Smooth muscle cell (in vitro differentiated cells): ENCODE results near the gene EPHB4. TPM values are rescaled to one million over a fixed set of nuclear protein-coding genes. Genes with fewer than 3 reads are reported as not detected.
A peak's percentile ranks its signal among the peaks of the same experiment; 100 is the strongest.

Experiments used
- DNase-seq: peaks from one replicate; lab custom pipeline; 2025; ENCODE audit not compliant: unreplicated experiment; lab: John Stamatoyannopoulos, UW
- H2AFZ ChIP-seq: fragments of 200-600 bp; sonication (generic); 2 replicates; pipeline ENCODE4 v1.6.0; 2016; ENCODE audit warnings: antibody characterized with exemption, low read depth, mild to moderate bottlenecking
- H3F3A ChIP-seq: fragments of 200-600 bp; sonication (generic); 2 replicates; pipeline ENCODE4 v1.6.0; 2017; ENCODE audit warnings: antibody characterized with exemption, low read depth
- H3K27ac ChIP-seq: fragments of 200-600 bp; sonication (generic); 2 replicates; pipeline ENCODE4 v1.5.1; 2016; ENCODE audit warnings: low read depth, mild to moderate bottlenecking
- H3K27me3 ChIP-seq: fragments of 200-600 bp; sonication (generic); 2 replicates; pipeline ENCODE4 v1.6.1; 2016; ENCODE audit warnings: low read depth, mild to moderate bottlenecking
- H3K36me3 ChIP-seq: fragments of 200-600 bp; sonication (generic); 2 replicates; pipeline ENCODE4 v1.5.1; 2016; ENCODE audit warnings: low read depth
- H3K4me1 ChIP-seq: fragments of 200-600 bp; sonication (generic); 2 replicates; pipeline ENCODE4 v1.5.1; 2016; ENCODE audit warnings: low read depth
- H3K4me2 ChIP-seq: fragments of 200-600 bp; sonication (generic); 2 replicates; pipeline ENCODE4 v1.6.0; 2016; ENCODE audit warnings: mild to moderate bottlenecking
- H3K4me3 ChIP-seq: fragments of 200-600 bp; sonication (generic); 2 replicates; pipeline ENCODE4 v1.5.1; 2016; ENCODE audit warnings: mild to moderate bottlenecking
- H3K79me2 ChIP-seq: fragments of 200-600 bp; sonication (generic); 2 replicates; pipeline ENCODE4 v1.6.0; 2016; ENCODE audit warnings: low read depth, mild to moderate bottlenecking
- H3K9ac ChIP-seq: fragments of 200-600 bp; sonication (generic); 2 replicates; pipeline ENCODE4 v1.6.0; 2016; ENCODE audit warnings: low read depth
- H3K9me3 ChIP-seq: fragments of 200-600 bp; sonication (generic); replicated peaks from 2 replicates; pipeline ENCODE4 v1.5.1; 2016; ENCODE audit warnings: low read depth
- H4K20me1 ChIP-seq: fragments of 200-600 bp; sonication (generic); 2 replicates; pipeline ENCODE4 v1.6.0; 2016; ENCODE audit warnings: low read depth
- WGBS: methylation state at CpG from one replicate; pipeline ENCODE4 v1.1.7; 2016; ENCODE audit warnings: low lambda C conversion rate; 5-methylcytosine and 5-hydroxymethylcytosine counted together
- polyA plus RNA-seq: library from polyadenylated mRNA; unstranded; fragments of >200 nt; fragmentation: Nextera tagmentation; extraction: Ambion mirVana; gene quantifications from 2 replicates; pipeline ENCODE4 v1.2.1, GENCODE V29; 2016
- total RNA-seq: library from RNA; depleted of rRNA; stranded (reverse); fragments of >200 nt; gene quantifications from 2 replicates; pipeline ENCODE4 v1.2.3, GENCODE V29; 2014
- TF ChIP-seq, protein P1 (sequence below): fragments of 200-600 bp; sonication (generic); IDR thresholded peaks from 2 replicates; pipeline ENCODE4 v1.5.1; 2017; ENCODE audit warnings: borderline replicate concordance, mild to moderate bottlenecking, antibody characterized with exemption; ENCODE audit not compliant: insufficient read depth, poor library complexity, severe bottlenecking

The EPHB4 gene
- total and polyA plus RNA-seq, 2 experiments from 2014 or later = 49.4 to 50.5 TPM

DNA sequence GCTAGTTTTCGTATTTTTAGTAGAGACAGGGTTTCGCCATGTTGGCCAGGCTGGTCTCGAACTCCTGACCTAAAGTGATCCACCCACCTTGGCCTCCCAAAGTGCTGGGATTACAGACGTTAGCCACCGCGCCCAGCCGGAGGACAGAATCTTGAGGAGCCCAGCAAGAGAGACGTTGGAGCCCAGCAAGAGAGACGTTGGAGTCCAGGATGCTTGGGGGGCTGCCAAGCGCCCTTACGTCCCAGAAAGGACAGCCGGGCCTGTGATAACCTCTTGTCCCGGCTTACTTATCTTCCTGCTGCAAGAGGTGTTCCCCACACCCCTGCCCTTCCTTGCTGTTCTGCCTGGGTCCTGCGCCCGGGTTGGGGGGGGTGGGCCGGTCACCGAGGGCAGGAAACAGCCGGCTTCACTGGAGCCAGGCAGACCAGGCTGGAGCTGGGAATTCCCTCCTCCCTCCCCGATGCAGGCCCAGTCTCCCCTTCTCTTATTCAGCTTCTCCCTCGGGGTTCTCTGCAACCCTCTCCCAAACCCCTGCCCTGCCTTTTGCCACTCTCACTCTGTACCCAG lies 1.9 kb upstream of the EPHB4 start:
- H3K4me2 ChIP-seq = no peak overlapping the region
- TF ChIP-seq, protein P1, sequence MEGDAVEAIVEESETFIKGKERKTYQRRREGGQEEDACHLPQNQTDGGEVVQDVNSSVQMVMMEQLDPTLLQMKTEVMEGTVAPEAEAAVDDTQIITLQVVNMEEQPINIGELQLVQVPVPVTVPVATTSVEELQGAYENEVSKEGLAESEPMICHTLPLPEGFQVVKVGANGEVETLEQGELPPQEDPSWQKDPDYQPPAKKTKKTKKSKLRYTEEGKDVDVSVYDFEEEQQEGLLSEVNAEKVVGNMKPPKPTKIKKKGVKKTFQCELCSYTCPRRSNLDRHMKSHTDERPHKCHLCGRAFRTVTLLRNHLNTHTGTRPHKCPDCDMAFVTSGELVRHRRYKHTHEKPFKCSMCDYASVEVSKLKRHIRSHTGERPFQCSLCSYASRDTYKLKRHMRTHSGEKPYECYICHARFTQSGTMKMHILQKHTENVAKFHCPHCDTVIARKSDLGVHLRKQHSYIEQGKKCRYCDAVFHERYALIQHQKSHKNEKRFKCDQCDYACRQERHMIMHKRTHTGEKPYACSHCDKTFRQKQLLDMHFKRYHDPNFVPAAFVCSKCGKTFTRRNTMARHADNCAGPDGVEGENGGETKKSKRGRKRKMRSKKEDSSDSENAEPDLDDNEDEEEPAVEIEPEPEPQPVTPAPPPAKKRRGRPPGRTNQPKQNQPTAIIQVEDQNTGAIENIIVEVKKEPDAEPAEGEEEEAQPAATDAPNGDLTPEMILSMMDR = no peak

DNA sequence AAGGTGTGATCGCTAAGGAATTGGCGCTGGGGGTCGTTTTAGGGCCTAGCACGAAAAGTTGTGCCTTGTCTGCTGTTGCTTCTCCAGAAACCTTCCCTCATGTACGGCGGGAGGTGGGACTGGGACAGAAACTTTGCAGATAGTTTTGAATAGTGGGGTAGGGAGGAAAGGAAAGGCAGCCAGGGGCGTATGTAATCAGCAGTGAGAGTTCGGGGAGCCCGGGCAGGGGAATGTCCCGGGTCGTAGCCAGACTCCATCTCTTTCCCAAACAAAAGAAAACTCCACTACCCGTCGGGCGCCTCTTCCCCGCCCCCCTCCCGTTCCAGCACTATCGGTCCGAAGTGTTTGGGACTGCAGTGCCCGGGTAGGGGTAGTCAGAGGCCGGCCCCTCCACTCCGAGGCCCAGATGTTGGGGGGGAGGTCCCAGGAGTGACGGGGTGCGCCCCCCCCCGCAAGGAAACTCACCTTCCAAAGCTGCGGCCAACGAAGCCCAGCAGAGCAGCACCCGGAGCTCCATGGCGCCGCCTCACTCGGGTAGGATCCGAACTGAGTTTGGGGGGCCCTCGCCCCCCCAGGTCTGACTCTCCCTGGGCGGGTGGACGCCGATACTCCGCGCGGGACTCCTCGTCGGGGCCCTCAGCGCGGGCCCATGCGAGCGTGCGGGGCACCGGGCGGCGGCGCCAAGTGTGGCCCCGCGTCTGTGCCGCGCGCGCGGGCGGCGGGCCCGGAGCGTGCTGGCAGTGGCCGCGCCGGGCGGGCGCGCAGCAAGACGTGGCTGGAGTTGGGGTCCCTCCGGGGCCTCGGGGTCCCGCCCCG lies 601 bp downstream of the EPHB4 start:
- TF ChIP-seq, protein P1 = no peak
- peak; percentile 41 for DNase-seq
- H2AFZ ChIP-seq = peak overlapping the region; percentile 81
- peak overlapping the region; percentile 92 for H3K4me2 ChIP-seq
- peak overlapping the region; percentile 94 for H3K4me3 ChIP-seq
- peaks cover 45% of the 10 kb centered on the region for H4K20me1 ChIP-seq
- no peaks in the 10 kb centered on the region for H3K36me3 ChIP-seq
- peak overlapping the region; percentile 51 for H3K9ac ChIP-seq
- peaks cover 28% of the 10 kb centered on the region for H3K79me2 ChIP-seq
- no peak overlapping the region for H3K27ac ChIP-seq
- no peaks in the 10 kb centered on the region for H3F3A ChIP-seq
- H3K9me3 ChIP-seq = no peaks in the 10 kb centered on the region
- WGBS = under 1% methylated on average over 54 of the region's 71 CpGs
- H3K27me3 ChIP-seq = no peaks in the 10 kb centered on the region
- H3K4me1 ChIP-seq = peaks cover 4% of the 10 kb centered on the region

More for the DNA sequence above, 1.9 kb upstream of the EPHB4 start:
- Histone ChIP-seq H3F3A (no peaks in the 10 kb centered on the region), H3K9ac (no peak overlapping the region), H4K20me1 (peaks cover 24% of the 10 kb centered on the region), H2AFZ (no peak overlapping the region), H3K4me3 (no peak overlapping the region), H3K79me2 (peaks cover 21% of the 10 kb centered on the region), H3K36me3 (no peaks in the 10 kb centered on the region), H3K27ac (no peak overlapping the region), H3K27me3 (no peaks in the 10 kb centered on the region), H3K9me3 (no peaks in the 10 kb centered on the region), H3K4me1 (peaks cover 4% of the 10 kb centered on the region)
- no peak for DNase-seq
- 71% methylated on average over 20 of the region's 20 CpGs for WGBS

DNA sequence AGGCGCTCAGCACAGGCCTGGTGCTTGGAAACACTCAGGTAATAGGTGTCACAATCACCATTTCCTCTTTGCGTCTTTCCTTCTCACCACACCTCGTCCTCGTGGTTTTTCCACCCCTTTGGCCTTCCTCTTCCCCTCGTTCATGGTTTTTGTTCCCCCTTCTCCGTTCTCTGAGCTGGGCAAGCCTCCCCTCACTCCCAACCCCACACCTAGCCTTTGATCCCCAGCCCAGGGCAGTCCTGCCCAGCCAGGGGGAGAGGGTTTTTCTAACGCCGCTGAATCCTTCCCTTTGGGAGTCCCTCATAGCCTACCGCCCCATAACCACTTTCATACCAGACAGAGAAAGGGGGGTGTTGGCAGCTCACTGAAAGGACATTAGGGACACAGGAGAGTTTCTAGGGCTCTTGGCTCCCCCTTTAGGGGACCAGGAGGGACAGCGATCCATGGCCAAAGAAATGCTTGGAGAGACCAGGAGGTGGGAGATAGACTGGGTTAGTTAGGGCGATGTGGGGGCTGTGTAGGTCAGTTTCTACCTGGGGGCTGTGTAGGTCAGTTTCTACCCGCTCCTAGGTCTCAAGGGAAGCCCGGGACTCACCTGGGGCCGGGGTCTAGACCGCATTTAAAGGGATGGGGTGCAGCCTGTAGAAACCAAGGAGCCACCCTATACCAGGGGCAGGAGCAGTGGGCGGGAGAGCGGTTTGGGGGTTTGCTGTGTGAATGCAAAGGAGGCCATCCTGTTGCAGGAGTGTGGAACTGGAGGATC lies 1.4 kb downstream of the EPHB4 start:
- no peaks in the 10 kb centered on the region for H3F3A ChIP-seq
- H3K4me1 ChIP-seq = peaks cover 4% of the 10 kb centered on the region
- DNase-seq = no peak
- H3K27me3 ChIP-seq = no peaks in the 10 kb centered on the region
- H2AFZ ChIP-seq = no peak overlapping the region
- no peaks in the 10 kb centered on the region for H3K9me3 ChIP-seq
- no peaks in the 10 kb centered on the region for H3K36me3 ChIP-seq
- peaks cover 28% of the 10 kb centered on the region for H3K79me2 ChIP-seq
- TF ChIP-seq, protein P1 = peak; percentile 28
- peaks cover 45% of the 10 kb centered on the region for H4K20me1 ChIP-seq
- no peak overlapping the region for H3K9ac ChIP-seq
- H3K4me2 ChIP-seq = peak overlapping the region; percentile 92
- H3K4me3 ChIP-seq = peak overlapping the region; percentile 94
- no peak overlapping the region for H3K27ac ChIP-seq
- WGBS = 10% methylated on average over 17 of the region's 17 CpGs
